Esophagus muscularis mucosa (tissue), 4 donors: ENCODE data around the gene ZFYVE28. TPM values are rescaled to one million over a fixed set of nuclear protein-coding genes. Genes with fewer than 3 reads are reported as not detected.

Experiments used
- DNase-seq: peaks from one replicate; pipeline ENCODE4 v3.0.0-alpha.2; 2017; ENCODE audit errors: extremely low spot score
- H3K27ac ChIP-seq, 4 donors: fragments of 200-600 bp; sonication (generic); replicated peaks in 1 of 4; 1 replicate in 3 of 4; 2 replicates in 1 of 4; pipeline ENCODE4 v1.5.1; 2016 to 2019; ENCODE audit warnings: mild to moderate bottlenecking in 1 of 4
- H3K27me3 ChIP-seq, 4 donors: fragments of 200-600 bp; sonication (generic); one replicate each; pipeline versions ENCODE4 v1.5.1 to v1.6.0; 2016 to 2019
- H3K36me3 ChIP-seq, 4 donors: fragments of 200-600 bp; sonication (generic); one replicate each; pipeline ENCODE4 v1.5.1; 2016 to 2019
- H3K4me1 ChIP-seq, 4 donors: fragments of 200-600 bp; sonication (generic); one replicate each; pipeline ENCODE4 v1.5.1; 2016 to 2019
- H3K4me3 ChIP-seq, 4 donors: fragments of 200-600 bp; sonication (generic); 1 replicate in 2 of 4; 2 replicates in 2 of 4; pipeline ENCODE4 v1.5.1; 2016 to 2019; ENCODE audit warnings: mild to moderate bottlenecking in 4 of 4, moderate library complexity in 1 of 4
- H3K9me3 ChIP-seq, 4 donors: fragments of 200-600 bp; sonication (generic); 1 replicate in 3 of 4; 2 replicates in 1 of 4; pipeline ENCODE4 v1.5.1; 2016 to 2019
- CTCF ChIP-seq, 3 experiments: fragments of 200-600 bp in 2 of 3; fragments of 450-650 bp in 1 of 3; sonication (generic) in 2 of 3; IDR thresholded peaks; one replicate each; pipeline ENCODE4 v1.5.1; 2017 to 2019; ENCODE audit warnings: antibody characterized with exemption in 3 of 3, mild to moderate bottlenecking in 2 of 3, moderate library complexity in 1 of 3
- EP300 ChIP-seq: sonication (generic); formaldehyde crosslinking; IDR thresholded peaks from one replicate; pipeline ENCODE4 v1.6.1; 2017; ENCODE audit warnings: antibody characterized with exemption
- POLR2A ChIP-seq: fragments of 450-650 bp; IDR thresholded peaks from one replicate; pipeline ENCODE4 v1.6.1; 2017; ENCODE audit warnings: antibody characterized with exemption, moderate library complexity, mild to moderate bottlenecking, low read depth
- POLR2AphosphoS5 ChIP-seq, 2 donors: sonication (generic); formaldehyde crosslinking; IDR thresholded peaks; one replicate each; pipeline ENCODE4 v1.6.1; 2017; ENCODE audit warnings: antibody characterized with exemption in 2 of 2
- WGBS: methylation state at CpG from one replicate; pipeline ENCODE4 v1.1.5; 2018; 5-methylcytosine and 5-hydroxymethylcytosine counted together
- intact Hi-C: fragments of 100-400 bp; cut with DNase I; formaldehyde crosslinking; loops from one replicate; pipeline ENCODE4 v1.15.1; 2023
- total RNA-seq, 4 donors: library from RNA; depleted of rRNA; stranded (reverse); fragments of >200 nt; gene quantifications; one replicate each; pipeline versions ENCODE4 v1.1.0 to v1.2.1, GENCODE V29; 2016

The ZFYVE28 gene
- total RNA-seq, 4 donors from 2014 or later = 4.5 to 13.4 (median 8.4) TPM

GRCh38 chr4:2390146-2390545, 28.3 kb downstream of the ZFYVE28 start:
- 89% methylated on average over 6 of the region's 9 CpGs for WGBS

DNA sequence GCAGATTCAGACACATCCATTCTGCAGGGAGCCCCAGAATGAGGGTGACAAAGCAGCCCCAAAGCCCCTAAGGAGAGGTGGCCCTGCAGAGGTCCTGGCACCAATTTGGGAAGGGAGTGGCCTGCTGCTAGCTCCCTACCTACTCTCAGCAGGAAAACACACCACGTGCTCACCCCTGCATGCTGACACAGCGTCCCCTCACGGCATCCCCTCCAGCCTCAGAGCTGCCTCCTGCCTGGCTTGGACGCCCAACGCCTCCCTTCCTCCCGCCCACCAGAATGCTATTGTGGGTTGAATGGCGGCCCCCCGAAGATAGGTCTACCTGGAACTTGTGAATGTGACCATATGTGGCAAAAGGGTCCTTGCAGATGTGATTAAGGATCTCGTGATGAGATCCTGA, 28.8 kb downstream of the ZFYVE28 start:
- Histone ChIP-seq H3K4me1 (peaks cover 0 to 7% (median 4%) of the 10 kb centered on the region in 4 donors), H3K27ac (no peak overlapping the region), H3K4me3 (no peak overlapping the region), H3K36me3 (no peaks in the 10 kb centered on the region), H3K9me3 (no peaks in the 10 kb centered on the region), H3K27me3 (peaks cover 0 to 10% (median 0%) of the 10 kb centered on the region in 4 donors)
- WGBS = 72% methylated on average over 9 of the region's 9 CpGs
- intact Hi-C loops = no loop called here
- no peak for TF ChIP-seq POLR2A
- no peak for TF ChIP-seq EP300
- TF ChIP-seq POLR2AphosphoS5 (IDR thresholded peaks at IDR 0.05) = no peak
- TF ChIP-seq CTCF (IDR thresholded peaks at IDR 0.05) = no peak
- no peak for DNase-seq

More at GRCh38 chr4:2390146-2390545, 28.3 kb downstream of the ZFYVE28 start:
- peaks cover 0 to 7% (median 4%) of the 10 kb centered on the region in 4 donors for H3K4me1 ChIP-seq
- TF ChIP-seq CTCF (IDR thresholded peaks at IDR 0.05) = no peak
- no peak for TF ChIP-seq POLR2AphosphoS5 (IDR thresholded peaks at IDR 0.05)
- TF ChIP-seq POLR2A = no peak
- no peak for TF ChIP-seq EP300
- no peak for DNase-seq
- intact Hi-C loops = no loop called here
- H3K4me3 ChIP-seq = no peak overlapping the region
- no peaks in the 10 kb centered on the region for H3K36me3 ChIP-seq
- H3K9me3 ChIP-seq = no peaks in the 10 kb centered on the region
- H3K27me3 ChIP-seq = peaks cover 0 to 10% (median 0%) of the 10 kb centered on the region in 4 donors
- H3K27ac ChIP-seq = no peak overlapping the region

DNA sequence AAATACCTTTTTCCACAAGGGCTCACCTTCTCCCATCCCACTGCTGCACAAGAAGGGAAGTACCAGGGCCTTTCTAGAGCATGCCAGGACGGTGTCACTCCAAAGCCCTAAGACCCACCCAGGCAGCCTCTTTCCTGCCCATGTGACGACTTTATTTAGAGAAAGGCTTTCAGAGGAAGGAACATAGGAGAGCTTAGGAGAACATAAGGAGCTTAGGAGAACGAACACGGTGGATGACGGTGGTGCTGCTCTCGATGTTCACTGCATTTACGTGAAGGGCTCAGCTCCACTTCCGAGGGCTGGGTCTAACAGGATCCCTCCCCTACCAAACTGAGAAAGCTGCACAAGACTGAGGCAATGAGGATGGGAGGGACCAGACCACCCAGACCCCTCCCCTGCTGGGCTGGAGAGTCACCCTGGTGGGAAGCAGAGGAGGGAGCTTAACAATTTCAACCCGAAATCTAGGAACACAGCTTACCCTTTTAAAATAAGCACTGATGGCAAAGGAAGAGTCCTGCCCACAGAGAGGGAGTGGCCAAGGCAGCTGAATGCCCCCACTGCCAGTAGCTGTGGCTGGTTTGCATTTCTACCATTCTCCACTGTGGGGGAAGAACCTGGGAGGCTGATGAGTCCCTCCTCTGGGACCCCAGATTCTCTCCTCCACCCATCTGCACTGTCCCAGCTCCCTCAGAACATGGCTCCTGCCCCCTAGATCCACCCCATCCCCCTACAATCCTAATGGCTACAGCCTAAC, 29.8 kb downstream of the ZFYVE28 start:
- Histone ChIP-seq H3K9me3 (no peaks in the 10 kb centered on the region), H3K4me1 (peaks cover 0 to 4% (median 2%) of the 10 kb centered on the region in 4 donors), H3K27ac (no peak overlapping the region), H3K36me3 (no peaks in the 10 kb centered on the region), H3K4me3 (no peak overlapping the region), H3K27me3 (peaks cover 0 to 3% (median 0%) of the 10 kb centered on the region in 4 donors)
- no peak for TF ChIP-seq POLR2A
- TF ChIP-seq CTCF (IDR thresholded peaks at IDR 0.05) = no peak
- TF ChIP-seq EP300 = no peak
- no peak for TF ChIP-seq POLR2AphosphoS5 (IDR thresholded peaks at IDR 0.05)
- DNase-seq = no peak
- 83% methylated on average over 9 of the region's 9 CpGs for WGBS
- intact Hi-C loops = no loop called here

GRCh38 chr4:2387829-2388228, 30.6 kb downstream of the ZFYVE28 start:
- no peaks in the 10 kb centered on the region for H3K36me3 ChIP-seq
- intact Hi-C loops = no loop called here
- 91% methylated on average over 11 of the region's 12 CpGs for WGBS

More at GRCh38 chr4:2387829-2388228, 30.6 kb downstream of the ZFYVE28 start:
- H3K27me3 ChIP-seq = no peaks in the 10 kb centered on the region
- H3K9me3 ChIP-seq = no peaks in the 10 kb centered on the region
- TF ChIP-seq POLR2A (no peak), POLR2AphosphoS5 (IDR thresholded peaks at IDR 0.05) (no peak), EP300 (no peak), CTCF (IDR thresholded peaks at IDR 0.05) (no peak)
- peaks cover 0 to 3% (median 0%) of the 10 kb centered on the region in 4 donors for H3K4me1 ChIP-seq
- no peak overlapping the region for H3K27ac ChIP-seq
- no peak for DNase-seq
- no peak overlapping the region for H3K4me3 ChIP-seq
